HepG2 (cell line): ENCODE data around the gene OCSTAMP. TPM values are rescaled to one million over a fixed set of nuclear protein-coding genes. Genes with fewer than 3 reads are reported as not detected.

ENCODE experiments used
- CCDC6 ChIP-seq: sonication (generic); formaldehyde crosslinking; IDR thresholded peaks from 2 replicates; pipeline ENCODE4 v1.8.1; 2022; ENCODE audit warnings: mild to moderate bottlenecking, missing genetic modification reagents, moderate library complexity
- HMGXB3 ChIP-seq: sonication (generic); formaldehyde crosslinking; IDR thresholded peaks from 2 replicates; pipeline ENCODE4 v1.4.0; 2020; ENCODE audit warnings: missing genetic modification reagents, borderline replicate concordance
- HNF4A ChIP-seq: sonication (generic); formaldehyde crosslinking; IDR thresholded peaks from 2 replicates; pipeline ENCODE4 v1.4.0; 2020; ENCODE audit warnings: missing genetic modification reagents
- KLF6 ChIP-seq: IDR thresholded peaks from 2 replicates; pipeline ENCODE4 v1.8.0; 2016; ENCODE audit warnings: missing biosample characterization, missing genetic modification reagents
- SMC3 ChIP-seq: IDR thresholded peaks from 2 replicates; pipeline ENCODE4 v1.6.1; 2011; ENCODE audit warnings: low read length, improper control_type of control experiment
- SP2 ChIP-seq: sonication (generic); formaldehyde crosslinking; IDR thresholded peaks from 2 replicates; pipeline ENCODE4 v1.5.1; 2020; ENCODE audit warnings: mild to moderate bottlenecking, missing genetic modification reagents
- SYNCRIP ChIP-seq: fragments of 200-400 bp; formaldehyde crosslinking; IDR thresholded peaks from 2 replicates; pipeline ENCODE4 v1.6.1; 2018; ENCODE audit warnings: mild to moderate bottlenecking, low read depth, low read length; ENCODE audit not compliant: insufficient read depth
- TEAD3 ChIP-seq: optimal IDR thresholded peaks from 2 replicates; pipeline ENCODE3; 2016; ENCODE audit warnings: borderline replicate concordance
- ZNF142 ChIP-seq: sonication (generic); formaldehyde crosslinking; IDR thresholded peaks from 2 replicates; pipeline ENCODE4 v1.4.0; 2020; ENCODE audit warnings: missing genetic modification reagents
- ZNF331 ChIP-seq: sonication (generic); formaldehyde crosslinking; IDR thresholded peaks from 2 replicates; pipeline ENCODE4 v1.4.0; 2020; ENCODE audit warnings: missing genetic modification reagents
- ZNF441 ChIP-seq: sonication (generic); formaldehyde crosslinking; IDR thresholded peaks from 2 replicates; pipeline ENCODE4 v1.7.0; 2021; ENCODE audit warnings: missing genetic modification reagents, borderline replicate concordance
- ZNF747 ChIP-seq: sonication (generic); formaldehyde crosslinking; IDR thresholded peaks from 2 replicates; pipeline ENCODE4 v1.8.1; 2023; ENCODE audit warnings: missing genetic modification reagents, mild to moderate bottlenecking, borderline replicate concordance
- ZNF792 ChIP-seq: IDR thresholded peaks from 2 replicates; pipeline ENCODE4 v1.6.1; 2016
- ZSCAN9 ChIP-seq: IDR thresholded peaks from 2 replicates; pipeline ENCODE4 v1.6.1; 2016; ENCODE audit warnings: borderline replicate concordance
- polyA plus RNA-seq, 8 experiments: library from polyadenylated mRNA; depleted of rRNA in 3 of 8; stranded (reverse) in 7 of 8; unstranded in 1 of 8; fragments of >200 nt; fragmentation: Illumina TruSeq in 4 of 8; extraction: Trizol in 4 of 8; gene quantifications; 2 replicates each; pipeline versions ENCODE4 v1.2.1 to v1.2.3, GENCODE V29; 2011 to 2016; ENCODE audit warnings: low read depth in 4 of 8, missing spikeins in 1 of 8, mixed read lengths in 1 of 8; ENCODE audit not compliant: insufficient read depth in 1 of 8
- total RNA-seq, 5 experiments: library from RNA; depleted of rRNA; stranded (reverse); fragments of >200 nt; fragmentation: Illumina TruSeq; extraction: Trizol; gene quantifications; 2 replicates each; pipeline ENCODE4 v1.2.3, GENCODE V29; 2016; ENCODE audit warnings: low read depth in 1 of 5
- TF ChIP-seq, protein P1 (sequence below): sonication (generic); formaldehyde crosslinking; IDR thresholded peaks from 2 replicates; pipeline ENCODE4 v1.4.0; 2020; ENCODE audit warnings: missing genetic modification reagents
- TF ChIP-seq, protein P2 (sequence below): sonication (generic); formaldehyde crosslinking; IDR thresholded peaks from 2 replicates; pipeline ENCODE4 v1.4.0; 2020; ENCODE audit warnings: mild to moderate bottlenecking, missing genetic modification reagents

Gene OCSTAMP
- total and polyA plus RNA-seq, 2 of the 13 experiments (the other 11 are each of a cell fraction or from before 2014, with no cell fraction given): not detected

DNA sequence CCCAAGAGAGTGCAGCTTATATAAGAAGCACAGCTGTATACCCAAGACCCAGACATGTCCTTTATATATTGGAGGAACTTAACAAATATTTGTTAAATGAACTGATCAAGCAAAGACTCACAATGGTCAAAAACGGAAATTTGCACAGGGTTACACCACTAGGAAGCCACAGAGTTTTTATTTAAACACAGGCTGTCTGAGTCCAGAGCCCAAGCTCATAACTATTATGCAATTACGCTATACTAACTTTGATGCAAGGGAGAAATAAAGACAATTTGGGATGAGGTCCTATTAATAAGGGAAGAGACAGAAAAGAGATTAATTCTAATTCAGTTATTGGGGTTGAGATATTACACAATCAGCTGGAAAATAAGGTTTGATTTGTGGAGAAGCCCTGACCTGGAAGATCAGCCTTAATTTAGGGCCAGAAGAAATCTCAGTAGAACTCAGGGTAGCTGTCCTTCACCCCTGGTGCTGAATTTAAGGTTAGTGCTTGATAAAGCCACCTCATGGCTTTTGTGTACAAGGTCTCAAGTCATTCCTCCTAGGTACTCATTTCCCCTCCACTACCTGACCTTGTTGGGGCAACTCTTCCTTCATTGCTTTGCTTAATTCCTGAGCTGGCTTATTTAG, 26.6 kb downstream of the OCSTAMP start (continued):
- TF ChIP-seq HMGXB3 (CRISPR knock-in tag) (0 out of 2 replicates have a peak, but pooled peaks have one; percentile 26), HNF4A (CRISPR knock-in tag) (peak; percentile 60), ZNF142 (CRISPR knock-in tag) (no peak), ZNF747 (CRISPR knock-in tag) (peak; percentile 31; the same call in 1 of the 2 replicates), CCDC6 (CRISPR knock-in tag) (no peak), ZNF441 (CRISPR knock-in tag) (peak; percentile 43; the same call in 1 of the 2 replicates), SYNCRIP (no peak), SP2 (CRISPR knock-in tag) (no peak), KLF6 (CRISPR knock-in tag) (0 out of 2 replicates have a peak, but pooled peaks have one; percentile 41), TEAD3 (CRISPR knock-in tag) (peak; percentile 23), SMC3 (peak; percentile 36; the same call in 1 of the 2 replicates), ZNF331 (CRISPR knock-in tag) (peak; percentile 63; the same call in 1 of the 2 replicates), ZNF792 (CRISPR knock-in tag) (0 out of 2 replicates have a peak, but pooled peaks have one; percentile 36), ZSCAN9 (CRISPR knock-in tag) (0 out of 2 replicates have a peak, but pooled peaks have one; percentile 56)
- TF ChIP-seq, protein P1, sequence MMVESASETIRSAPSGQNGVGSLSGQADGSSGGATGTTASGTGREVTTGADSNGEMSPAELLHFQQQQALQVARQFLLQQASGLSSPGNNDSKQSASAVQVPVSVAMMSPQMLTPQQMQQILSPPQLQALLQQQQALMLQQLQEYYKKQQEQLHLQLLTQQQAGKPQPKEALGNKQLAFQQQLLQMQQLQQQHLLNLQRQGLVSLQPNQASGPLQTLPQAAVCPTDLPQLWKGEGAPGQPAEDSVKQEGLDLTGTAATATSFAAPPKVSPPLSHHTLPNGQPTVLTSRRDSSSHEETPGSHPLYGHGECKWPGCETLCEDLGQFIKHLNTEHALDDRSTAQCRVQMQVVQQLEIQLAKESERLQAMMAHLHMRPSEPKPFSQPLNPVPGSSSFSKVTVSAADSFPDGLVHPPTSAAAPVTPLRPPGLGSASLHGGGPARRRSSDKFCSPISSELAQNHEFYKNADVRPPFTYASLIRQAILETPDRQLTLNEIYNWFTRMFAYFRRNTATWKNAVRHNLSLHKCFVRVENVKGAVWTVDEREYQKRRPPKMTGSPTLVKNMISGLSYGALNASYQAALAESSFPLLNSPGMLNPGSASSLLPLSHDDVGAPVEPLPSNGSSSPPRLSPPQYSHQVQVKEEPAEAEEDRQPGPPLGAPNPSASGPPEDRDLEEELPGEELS (CRISPR knock-in tag): no peak
- TF ChIP-seq, protein P2, sequence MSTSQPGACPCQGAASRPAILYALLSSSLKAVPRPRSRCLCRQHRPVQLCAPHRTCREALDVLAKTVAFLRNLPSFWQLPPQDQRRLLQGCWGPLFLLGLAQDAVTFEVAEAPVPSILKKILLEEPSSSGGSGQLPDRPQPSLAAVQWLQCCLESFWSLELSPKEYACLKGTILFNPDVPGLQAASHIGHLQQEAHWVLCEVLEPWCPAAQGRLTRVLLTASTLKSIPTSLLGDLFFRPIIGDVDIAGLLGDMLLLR (CRISPR knock-in tag): no peak
